IPS DF 4.7 (cell line): ENCODE results near the gene KCNG2.

Experiments used
- DNase-seq: peaks from one replicate; pipeline ENCODE4 v3.0.0-alpha.2; 2013; ENCODE audit warnings: low spot score; ENCODE audit errors: extremely low read depth

The KCNG2 gene

DNA sequence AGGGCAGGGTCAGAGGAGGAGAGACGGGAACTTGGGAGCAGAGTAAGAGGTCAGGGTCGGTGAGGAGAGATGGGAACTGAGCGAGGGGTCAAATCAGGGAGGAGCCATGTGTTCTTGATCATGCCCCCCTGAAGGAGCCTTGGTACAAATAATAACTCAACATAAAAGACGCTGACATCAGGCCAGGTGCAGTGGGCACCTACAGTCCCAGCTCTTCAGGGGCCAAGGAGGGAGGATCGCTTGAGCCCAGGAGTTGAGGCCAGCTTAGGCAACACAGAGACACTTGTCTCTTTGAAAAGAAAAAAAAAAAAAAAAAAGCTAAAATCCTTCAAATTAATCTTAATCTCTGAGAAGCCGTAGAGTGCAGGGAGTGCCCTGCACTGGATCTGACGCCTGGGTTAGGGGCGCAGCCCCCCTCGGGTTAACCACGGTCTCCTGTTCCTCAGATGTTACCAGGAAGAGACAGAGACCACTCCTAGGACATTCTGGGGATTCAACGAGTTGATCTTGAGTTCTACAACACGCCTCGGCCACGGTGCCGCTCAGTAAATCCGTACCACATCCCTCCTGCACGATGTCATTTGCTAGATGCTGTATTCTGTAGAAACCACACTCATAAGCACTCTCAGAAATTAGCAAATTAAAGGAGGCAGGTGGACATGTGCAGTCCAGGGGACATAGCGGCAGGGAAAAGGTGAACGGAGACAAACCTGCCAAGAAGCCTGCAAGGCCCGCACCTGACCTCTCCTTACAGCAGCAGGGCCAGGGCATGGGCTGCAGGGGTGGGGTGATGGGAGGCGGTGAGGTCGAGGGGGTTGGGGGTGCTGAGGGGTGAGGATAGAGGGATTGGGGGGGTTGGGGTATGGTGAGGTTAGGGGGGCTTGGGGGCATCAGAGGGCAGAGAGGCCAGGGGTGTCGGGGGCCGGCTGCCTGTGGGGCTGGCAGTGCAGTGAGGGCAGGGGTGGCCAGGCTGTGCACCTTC lies 124.5 kb downstream of the KCNG2 start:
- no peak for DNase-seq

DNA sequence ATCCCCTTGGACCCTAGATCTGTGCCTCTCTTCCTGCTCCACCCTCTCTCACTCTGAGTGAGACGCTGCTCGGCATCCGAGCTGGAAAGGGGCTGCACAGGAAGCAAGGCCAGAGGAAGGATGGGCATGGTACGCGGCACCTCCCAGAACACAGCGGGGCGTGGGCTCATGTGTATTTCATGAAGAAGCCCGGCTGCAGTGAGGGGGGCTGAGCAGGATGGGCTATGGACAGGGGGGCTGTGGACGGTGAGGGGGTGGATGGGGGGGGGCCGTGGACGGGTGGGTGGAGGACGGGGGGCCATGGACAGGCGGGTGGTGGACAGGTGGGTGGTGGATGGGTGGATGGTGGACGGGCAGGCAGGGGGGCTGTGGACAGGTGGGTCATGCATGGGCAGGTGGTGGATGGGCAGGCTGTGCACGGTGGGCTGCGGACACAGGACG lies 125.3 kb downstream of the KCNG2 start:
- DNase-seq: no peak

- DNase-seq: no peak
Measured at GRCh38 chr18:79923896-79924585, 126.3 kb downstream of the KCNG2 start.

- no peak for DNase-seq
Measured at GRCh38 chr18:79924814-79925731, 127.3 kb downstream of the KCNG2 start.

GRCh38 chr18:79926306-79926705 lies 128.6 kb downstream of the KCNG2 start:
- no peak for DNase-seq

- DNase-seq: no peak
Measured at GRCh38 chr18:79926715-79927606, 129.2 kb downstream of the KCNG2 start.

GRCh38 chr18:79927607-79928562 lies 130.1 kb downstream of the KCNG2 start:
- no peak for DNase-seq

DNA sequence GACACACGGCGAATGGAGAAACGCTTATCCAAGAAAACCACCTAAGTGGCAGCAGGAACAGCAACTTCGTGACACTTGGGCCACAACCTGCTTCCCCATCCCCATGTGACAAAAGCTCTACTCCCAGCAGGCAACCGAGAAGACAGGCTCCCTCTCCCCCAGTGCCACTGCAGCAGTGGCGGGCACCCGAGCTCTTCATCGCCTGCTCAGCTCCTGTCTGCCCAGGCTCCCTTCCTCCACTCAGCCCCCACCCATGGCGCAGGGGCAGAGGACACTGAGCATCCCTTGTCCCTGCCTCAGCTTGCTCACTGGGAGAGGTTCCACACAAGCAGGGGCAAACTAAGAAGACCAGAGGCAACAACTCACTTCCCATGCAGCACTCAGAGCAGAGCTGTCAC lies 130.8 kb downstream of the KCNG2 start:
- DNase-seq: no peak

GRCh38 chr18:79930020-79930642 lies 132.4 kb downstream of the KCNG2 start:
- no peak for DNase-seq

DNA sequence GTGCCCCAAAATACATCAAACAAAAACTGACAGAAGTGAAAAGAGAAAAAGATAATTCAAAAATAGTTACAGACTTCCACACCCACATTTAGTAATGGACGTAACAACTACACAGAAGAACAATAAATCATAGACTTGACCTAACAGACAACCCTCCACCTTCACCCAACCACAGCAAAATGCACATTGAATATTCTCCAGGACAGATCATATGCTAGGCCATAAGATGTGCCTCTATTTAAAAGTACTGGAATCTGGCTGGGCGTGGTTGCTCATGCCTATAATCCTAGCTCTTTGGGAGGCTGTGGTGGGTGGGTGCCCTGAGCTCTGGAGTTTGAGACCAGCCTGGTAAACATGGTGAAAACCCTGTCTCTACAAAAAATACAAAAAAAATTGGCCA lies 133.7 kb downstream of the KCNG2 start:
- DNase-seq: no peak

DNA sequence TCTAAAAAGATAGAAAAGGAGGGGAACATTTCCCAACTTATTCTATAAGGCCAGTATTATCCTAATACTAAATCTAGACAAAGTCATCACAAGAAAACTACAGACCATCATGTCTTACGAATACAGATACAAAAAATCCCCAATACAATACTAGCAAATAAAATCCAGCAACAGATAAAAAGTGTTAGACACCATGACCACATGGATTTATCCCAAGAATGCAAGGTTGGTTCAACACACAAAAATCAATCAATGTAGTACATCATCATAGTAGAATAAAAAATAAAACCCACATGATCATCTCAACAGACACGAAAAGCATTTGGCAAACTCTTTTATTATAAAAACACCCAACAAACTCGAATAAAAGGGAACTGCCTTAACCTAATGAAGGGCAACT lies 135.2 kb downstream of the KCNG2 start:
- no peak for DNase-seq

DNA sequence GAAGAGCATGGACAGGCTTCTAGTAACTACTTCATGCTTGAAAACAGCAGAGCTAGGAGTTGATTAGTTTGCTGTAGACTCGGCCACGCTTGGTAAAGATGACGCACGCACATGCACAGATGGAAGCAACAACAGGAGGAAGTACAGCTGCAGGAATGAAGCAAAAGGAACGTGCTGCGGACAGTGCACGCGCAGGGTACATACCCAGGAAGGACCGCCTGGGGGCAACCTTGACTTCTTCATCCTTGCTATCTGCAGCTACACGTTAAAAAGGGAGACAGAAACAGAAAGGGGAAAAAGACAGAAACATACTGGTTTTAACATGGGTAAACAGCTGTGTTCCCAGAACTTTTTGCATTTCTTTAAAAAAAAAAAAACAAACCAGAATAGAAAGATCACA lies 136.0 kb downstream of the KCNG2 start:
- no peak for DNase-seq

GRCh38 chr18:79934311-79935097 lies 136.8 kb downstream of the KCNG2 start:
- DNase-seq: no peak

GRCh38 chr18:79935098-79935480 lies 137.4 kb downstream of the KCNG2 start:
- no peak for DNase-seq

- DNase-seq: no peak
Measured at GRCh38 chr18:79935499-79935898, 137.8 kb downstream of the KCNG2 start.

GRCh38 chr18:79935925-79936324 lies 138.2 kb downstream of the KCNG2 start:
- DNase-seq: no peak

GRCh38 chr18:79936641-79937040 lies 138.9 kb downstream of the KCNG2 start:
- DNase-seq: no peak
